Activated B cell treated with CpG ODN at 0.5 μM for 24 hours (primary cell): Measurements from ENCODE around the gene SLC29A3. TPM values are rescaled to one million over a fixed set of nuclear protein-coding genes. Genes with fewer than 3 reads are reported as not detected.

Experiments
- ATAC-seq: fragments of 200-7000 bp; cut with Tn5 transposase; one replicate; pipeline ENCODE4 v1.10.0; 2021; ENCODE audit warnings: low read depth, mild to moderate bottlenecking, moderate library complexity
- CTCF ChIA-PET: fragments of 350-600 bp; sonication (Branson Sonifier 250); formaldehyde crosslinking; loops from one replicate; lab custom pipeline; 2021; ENCODE audit warnings: antibody characterized with exemption; lab: Charles Lee
- POLR2A ChIA-PET: fragments of 350-600 bp; sonication (Branson Sonifier 250); formaldehyde crosslinking; loops from one replicate; lab custom pipeline; 2021; ENCODE audit warnings: antibody characterized with exemption; lab: Charles Lee
- DNase-seq: peaks from one replicate; pipeline ENCODE4 v3.0.0; 2022
- H3K27ac Mint-ChIP-seq: one replicate; pipeline ENCODE4 v1.8.0; 2020; ENCODE audit warnings: mixed read lengths
- H3K27me3 Mint-ChIP-seq: one replicate; pipeline ENCODE4 v1.8.0; 2021; ENCODE audit warnings: mixed read lengths
- H3K36me3 Mint-ChIP-seq: one replicate; pipeline ENCODE4 v1.8.0; 2021; ENCODE audit warnings: low read depth, mixed read lengths
- H3K4me1 Mint-ChIP-seq: one replicate; pipeline ENCODE4 v1.8.0; 2021; ENCODE audit warnings: mixed read lengths
- H3K4me3 Mint-ChIP-seq: one replicate; pipeline ENCODE4 v1.8.0; 2020; ENCODE audit warnings: mild to moderate bottlenecking, mixed read lengths
- H3K9me3 Mint-ChIP-seq: one replicate; pipeline ENCODE4 v1.8.0; 2020; ENCODE audit warnings: mixed read lengths
- CTCF ChIP-seq: fragments of 200-600 bp; IDR thresholded peaks from one replicate; pipeline ENCODE4 v1.8.0; 2022; ENCODE audit warnings: antibody characterized with exemption, mild to moderate bottlenecking
- intact Hi-C: fragments of 100-400 bp; cut with micrococcal nuclease; formaldehyde crosslinking; loops from one replicate; pipeline ENCODE4 v1.15.1; 2024
- total RNA-seq: library from RNA; stranded (reverse); gene quantifications from 2 replicates; pipeline ENCODE4 v1.2.3, GENCODE V29; 2022

The SLC29A3 gene
- total RNA-seq, 1 donor from 2014 or later = 4.3 TPM

- no peaks in the 10 kb centered on the region for H3K9me3 Mint-ChIP-seq
- ATAC-seq = no peak
- no peak overlapping the region for H3K27ac Mint-ChIP-seq
- peaks cover 4% of the 10 kb centered on the region for H3K4me1 Mint-ChIP-seq
- intact Hi-C loops = loop anchor here (5.0 kb wide), 1 partner anchor 737 kb away; no protein-coding TSS in a partner anchor
- POLR2A ChIA-PET = no interaction called here
- no peak for DNase-seq
- no peaks in the 10 kb centered on the region for H3K36me3 Mint-ChIP-seq
- H3K27me3 Mint-ChIP-seq = no peaks in the 10 kb centered on the region
- no peak for TF ChIP-seq CTCF
- no peak overlapping the region for H3K4me3 Mint-ChIP-seq
- CTCF ChIA-PET = no interaction called here
Measured at GRCh38 chr10:71289421-71290130, 29.5 kb upstream of the SLC29A3 start.

DNA sequence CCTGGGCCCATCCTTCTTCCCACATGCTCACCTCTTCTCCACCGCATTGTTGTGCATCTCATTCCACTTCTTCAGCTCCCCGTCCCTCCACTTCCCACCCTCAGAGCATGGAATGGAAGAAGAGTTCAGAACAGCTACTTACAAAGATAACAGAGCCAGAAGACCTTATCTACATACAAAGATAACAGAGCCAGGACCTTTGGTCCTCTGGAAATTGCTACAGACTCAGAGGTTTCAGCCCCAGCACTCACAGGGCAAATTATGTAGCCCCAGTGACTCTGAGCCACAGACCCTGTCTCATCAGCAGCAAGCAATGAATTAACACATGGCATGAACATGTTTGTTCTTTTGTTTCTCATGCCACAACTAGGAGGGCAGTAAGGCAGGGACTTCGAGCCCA lies 28.7 kb upstream of the SLC29A3 start:
- Mint-ChIP-seq H3K27ac (no peak overlapping the region), H3K4me1 (peaks cover 4% of the 10 kb centered on the region), H3K4me3 (no peak overlapping the region), H3K27me3 (peaks cover 2% of the 10 kb centered on the region), H3K36me3 (no peaks in the 10 kb centered on the region), H3K9me3 (no peaks in the 10 kb centered on the region)
- ChIA-PET POLR2A (no interaction called here), CTCF (no interaction called here)
- intact Hi-C loops = no loop called here
- no peak for DNase-seq
- ATAC-seq = no peak
- no peak for TF ChIP-seq CTCF

GRCh38 chr10:71290806-71291527 lies 28.1 kb upstream of the SLC29A3 start:
- Mint-ChIP-seq H3K36me3 (no peaks in the 10 kb centered on the region), H3K27me3 (peaks cover 5% of the 10 kb centered on the region)
- CTCF ChIA-PET = no interaction called here

GRCh38 chr10:71291528-71291900 lies 27.5 kb upstream of the SLC29A3 start:
- DNase-seq (no peak), ATAC-seq (no peak)
- CTCF ChIA-PET = no interaction called here
- intact Hi-C loops = no loop called here
- H3K36me3 Mint-ChIP-seq = no peaks in the 10 kb centered on the region
- H3K9me3 Mint-ChIP-seq = no peaks in the 10 kb centered on the region
- no peak overlapping the region for H3K4me3 Mint-ChIP-seq
- peaks cover 4% of the 10 kb centered on the region for H3K4me1 Mint-ChIP-seq
- TF ChIP-seq CTCF = no peak
- H3K27me3 Mint-ChIP-seq = peaks cover 8% of the 10 kb centered on the region
- no peak overlapping the region for H3K27ac Mint-ChIP-seq
- POLR2A ChIA-PET = no interaction called here

More at GRCh38 chr10:71290806-71291527, 28.1 kb upstream of the SLC29A3 start:
- POLR2A ChIA-PET = no interaction called here
- Mint-ChIP-seq H3K4me1 (peaks cover 4% of the 10 kb centered on the region), H3K4me3 (no peak overlapping the region), H3K9me3 (no peaks in the 10 kb centered on the region), H3K27ac (no peak overlapping the region)
- DNase-seq = no peak
- no peak for ATAC-seq
- TF ChIP-seq CTCF = no peak
- intact Hi-C loops = no loop called here

GRCh38 chr10:71292624-71293445 lies 26.2 kb upstream of the SLC29A3 start:
- H3K27me3 Mint-ChIP-seq = peaks cover 9% of the 10 kb centered on the region
- DNase-seq = no peak
- no peak overlapping the region for H3K27ac Mint-ChIP-seq
- H3K4me3 Mint-ChIP-seq = no peak overlapping the region
- intact Hi-C loops = no loop called here
- POLR2A ChIA-PET = no interaction called here
- no peak for TF ChIP-seq CTCF
- peaks cover 4% of the 10 kb centered on the region for H3K4me1 Mint-ChIP-seq
- no peak for ATAC-seq
- CTCF ChIA-PET = no interaction called here
- H3K36me3 Mint-ChIP-seq = no peaks in the 10 kb centered on the region
- H3K9me3 Mint-ChIP-seq = no peaks in the 10 kb centered on the region
